ENCODE data around the gene AHCYL2.

GRCh38 chr7:129457101-129457500 lies 232.3 kb downstream of the AHCYL2 start:
- TF ChIP-seq GATA2 (IDR thresholded peaks at IDR 0.05; ENCODE audit: low read depth, low read length) (no peak), GATA3 (IDR thresholded peaks at IDR 0.05; ENCODE audit: low read depth, low read length) (no peak)
